Spinal cord (tissue), 10 donors: ENCODE results near the gene KIF21A. TPM values are rescaled to one million over a fixed set of nuclear protein-coding genes. Genes with fewer than 3 reads are reported as not detected.

Experiments
- DNase-seq, 6 donors: peaks; one replicate each; pipeline versions ENCODE4 v3.0.0 to v3.0.0-alpha.2; 2013 to 2015; ENCODE audit warnings: low spot score in 6 of 6, low read depth in 4 of 6
- H3K27ac ChIP-seq: one replicate; pipeline ENCODE4 v1.5.1; 2013; ENCODE audit warnings: low read depth, low read length, control low read depth
- H3K27me3 ChIP-seq: one replicate; pipeline ENCODE4 v1.6.1; 2013; ENCODE audit warnings: low read length; ENCODE audit not compliant: control insufficient read depth, insufficient read depth
- H3K36me3 ChIP-seq: one replicate; pipeline ENCODE4 v1.6.1; 2013; ENCODE audit warnings: low read length; ENCODE audit not compliant: control insufficient read depth, insufficient read depth
- H3K4me1 ChIP-seq: one replicate; pipeline ENCODE4 v1.6.1; 2013; ENCODE audit warnings: low read length; ENCODE audit not compliant: control insufficient read depth, insufficient read depth
- H3K4me3 ChIP-seq: one replicate; pipeline ENCODE4 v1.5.1; 2013; ENCODE audit warnings: low read depth, low read length, control low read depth
- H3K9me3 ChIP-seq: one replicate; pipeline ENCODE4 v1.6.1; 2013; ENCODE audit warnings: low read length; ENCODE audit not compliant: control insufficient read depth, insufficient read depth
- whole genome bisulfite sequencing: methylation state at CpG from one replicate; pipeline ENCODE4 v1.1.5; 2013; ENCODE audit warnings: missing lambda C conversion rate; ENCODE audit not compliant: insufficient coverage; 5-methylcytosine and 5-hydroxymethylcytosine counted together
- polyA plus RNA-seq, 2 donors: library from polyadenylated mRNA; unstranded; fragments of 120-200 nt; gene quantifications; one replicate each; pipeline ENCODE4 v1.2.1, GENCODE V29; 2013; ENCODE audit not compliant: insufficient read length in 2 of 2
- total RNA-seq, 2 donors: library from RNA; depleted of rRNA in 1 of 2; stranded (reverse); fragments of 120-200 nt in 1 of 2; fragments of >200 nt in 1 of 2; gene quantifications; one replicate each; pipeline versions ENCODE4 v1.2.3 to v1.2.4, GENCODE V29; 2013 to 2014
- donor health status: healthy.

KIF21A gene
- total and polyA plus RNA-seq, 4 donors = 59.8 to 180 (median 132) TPM

DNA sequence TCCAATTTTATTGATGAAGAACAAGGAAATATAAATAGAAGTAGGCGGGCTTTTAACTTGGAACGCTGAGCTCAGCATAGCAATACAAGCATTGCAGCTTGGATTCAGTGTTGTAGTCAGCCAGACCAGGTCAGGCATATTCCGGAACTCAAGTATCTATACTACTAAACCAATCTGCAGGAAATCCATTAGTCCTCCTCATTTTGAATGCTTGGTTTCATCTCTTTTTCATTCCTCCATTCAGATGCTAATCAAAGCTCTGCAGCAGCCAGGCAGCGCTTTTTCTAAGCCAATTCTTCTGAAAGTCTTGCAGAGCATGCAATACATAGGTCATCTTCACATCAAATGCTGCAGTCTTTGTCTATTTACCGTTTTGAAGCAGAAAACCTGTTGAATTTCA lies 49.0 kb downstream of the KIF21A start:
- H3K9me3 ChIP-seq = no peaks in the 10 kb centered on the region
- 16% methylated on average over 2 of the region's 5 CpGs for WGBS
- H3K27me3 ChIP-seq = no peaks in the 10 kb centered on the region
- H3K4me3 ChIP-seq = no peak overlapping the region
- peaks cover 4% of the 10 kb centered on the region for H3K4me1 ChIP-seq
- H3K36me3 ChIP-seq = no peaks in the 10 kb centered on the region
- H3K27ac ChIP-seq = peak overlapping the region; percentile 25
- peak in 3 of 6 donors; percentile 37 to 83 (median 82) for DNase-seq

- no peaks in the 10 kb centered on the region for H3K36me3 ChIP-seq
- DNase-seq = peak in 1 of 6 donors; percentile 18
- WGBS = 47% methylated on average over 2 of the region's 2 CpGs
- peaks cover 4% of the 10 kb centered on the region for H3K4me1 ChIP-seq
- no peaks in the 10 kb centered on the region for H3K27me3 ChIP-seq
- no peak overlapping the region for H3K4me3 ChIP-seq
- no peak overlapping the region for H3K27ac ChIP-seq
- no peaks in the 10 kb centered on the region for H3K9me3 ChIP-seq
Measured at GRCh38 chr12:39393179-39393578, 49.7 kb downstream of the KIF21A start.

GRCh38 chr12:39392154-39392925 lies 50.6 kb downstream of the KIF21A start:
- no peaks in the 10 kb centered on the region for H3K27me3 ChIP-seq
- no peak overlapping the region for H3K4me3 ChIP-seq
- no peaks in the 10 kb centered on the region for H3K9me3 ChIP-seq
- 43% methylated on average over 1 of the region's 1 CpG for WGBS
- no peaks in the 10 kb centered on the region for H3K36me3 ChIP-seq
- no peak overlapping the region for H3K27ac ChIP-seq
- peaks cover 4% of the 10 kb centered on the region for H3K4me1 ChIP-seq
- peak in 2 of 6 donors; percentile 25 to 29 for DNase-seq

DNA sequence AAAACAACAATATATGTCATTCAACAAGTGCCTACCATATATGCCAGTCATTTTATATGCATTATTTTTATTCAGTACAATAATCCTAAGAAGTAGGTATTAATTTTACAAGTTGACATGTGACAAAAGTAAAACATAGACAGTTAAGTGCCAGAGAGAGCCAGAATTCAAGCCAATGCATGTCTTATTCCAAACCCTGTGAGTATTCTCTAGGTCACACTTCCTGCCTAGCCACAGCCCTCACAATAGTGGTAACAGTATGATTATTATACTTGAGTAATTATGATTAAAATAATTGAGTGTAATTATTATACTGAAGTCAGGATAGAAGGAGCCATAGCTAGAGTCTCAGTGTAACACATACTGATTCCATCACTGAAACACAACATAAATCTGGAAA lies 52.2 kb downstream of the KIF21A start:
- Histone ChIP-seq H3K4me1 (peaks cover 4% of the 10 kb centered on the region), H3K4me3 (no peak overlapping the region), H3K27ac (no peak overlapping the region), H3K9me3 (no peaks in the 10 kb centered on the region), H3K36me3 (no peaks in the 10 kb centered on the region), H3K27me3 (no peaks in the 10 kb centered on the region)
- DNase-seq = no peak

- WGBS = 80% methylated on average over 1 of the region's 2 CpGs
- Histone ChIP-seq H3K9me3 (no peaks in the 10 kb centered on the region), H3K36me3 (no peaks in the 10 kb centered on the region), H3K27ac (no peak overlapping the region), H3K4me3 (no peak overlapping the region), H3K4me1 (peaks cover 4% of the 10 kb centered on the region), H3K27me3 (no peaks in the 10 kb centered on the region)
- no peak for DNase-seq
Measured at GRCh38 chr12:39389399-39390150, 53.3 kb downstream of the KIF21A start.

- WGBS = 90% methylated on average over 2 of the region's 3 CpGs
- no peaks in the 10 kb centered on the region for H3K27me3 ChIP-seq
- DNase-seq = no peak
- no peaks in the 10 kb centered on the region for H3K36me3 ChIP-seq
- H3K27ac ChIP-seq = no peak overlapping the region
- H3K4me3 ChIP-seq = no peak overlapping the region
- H3K4me1 ChIP-seq = no peaks in the 10 kb centered on the region
- H3K9me3 ChIP-seq = no peaks in the 10 kb centered on the region
Measured at GRCh38 chr12:39386335-39386734, 56.6 kb downstream of the KIF21A start.

GRCh38 chr12:39383114-39383513 lies 59.8 kb downstream of the KIF21A start:
- Histone ChIP-seq H3K4me1 (no peaks in the 10 kb centered on the region), H3K27ac (no peak overlapping the region), H3K36me3 (no peaks in the 10 kb centered on the region), H3K9me3 (no peaks in the 10 kb centered on the region), H3K4me3 (no peak overlapping the region), H3K27me3 (no peaks in the 10 kb centered on the region)
- DNase-seq = peak in 1 of 6 donors; percentile 23
- WGBS = no CpG with 5 or more reads among the region's 2 CpGs

DNA sequence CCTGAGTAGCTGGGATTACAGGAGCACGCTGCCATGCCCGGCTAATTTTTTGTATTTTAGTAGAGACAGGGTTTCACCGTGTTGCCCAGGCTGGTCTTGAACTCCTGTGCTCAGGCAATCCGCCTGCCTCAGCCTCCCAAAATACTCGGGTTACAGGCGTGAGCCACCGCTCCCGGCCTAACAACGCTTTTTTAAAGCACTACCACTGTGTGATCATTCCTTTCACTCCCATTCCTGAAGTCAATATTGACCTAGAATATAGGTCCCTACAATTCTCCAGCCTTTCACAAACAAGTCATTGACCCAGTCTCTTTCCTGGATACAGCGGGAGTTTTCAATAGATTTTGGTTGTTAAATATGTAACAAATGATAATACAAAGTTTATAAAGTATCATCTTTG lies 62.8 kb downstream of the KIF21A start:
- H3K36me3 ChIP-seq = no peaks in the 10 kb centered on the region
- no peaks in the 10 kb centered on the region for H3K4me1 ChIP-seq
- WGBS = 98% methylated on average over 8 of the region's 10 CpGs
- H3K27me3 ChIP-seq = no peaks in the 10 kb centered on the region
- H3K27ac ChIP-seq = no peak overlapping the region
- no peak for DNase-seq
- H3K9me3 ChIP-seq = no peaks in the 10 kb centered on the region
- H3K4me3 ChIP-seq = no peak overlapping the region

GRCh38 chr12:39378341-39378740 lies 64.6 kb downstream of the KIF21A start:
- whole genome bisulfite sequencing = no CpG with 5 or more reads among the region's 1 CpG
- H3K36me3 ChIP-seq = no peaks in the 10 kb centered on the region
- H3K9me3 ChIP-seq = no peaks in the 10 kb centered on the region
- H3K4me1 ChIP-seq = no peaks in the 10 kb centered on the region
- peak in 1 of 6 donors; percentile 25 for DNase-seq
- no peak overlapping the region for H3K4me3 ChIP-seq
- no peak overlapping the region for H3K27ac ChIP-seq
- H3K27me3 ChIP-seq = no peaks in the 10 kb centered on the region
